ENCODE measurements around the gene CELA2A.

- TF ChIP-seq YY1 (IDR thresholded peaks at IDR 0.05; ENCODE audit: insufficient read depth, insufficient read length) (no peak), ZNF274 (IDR thresholded peaks at IDR 0.05; ENCODE audit: low read depth, low read length) (no peak), SUZ12 (IDR thresholded peaks at IDR 0.05; ENCODE audit: extremely low read depth, insufficient read depth, insufficient read length) (no peak)
Measured at GRCh38 chr1:15477646-15478212, 21.2 kb downstream of the CELA2A start.
